ENCODE results near the gene NLGN4X.

The NLGN4X gene

DNA sequence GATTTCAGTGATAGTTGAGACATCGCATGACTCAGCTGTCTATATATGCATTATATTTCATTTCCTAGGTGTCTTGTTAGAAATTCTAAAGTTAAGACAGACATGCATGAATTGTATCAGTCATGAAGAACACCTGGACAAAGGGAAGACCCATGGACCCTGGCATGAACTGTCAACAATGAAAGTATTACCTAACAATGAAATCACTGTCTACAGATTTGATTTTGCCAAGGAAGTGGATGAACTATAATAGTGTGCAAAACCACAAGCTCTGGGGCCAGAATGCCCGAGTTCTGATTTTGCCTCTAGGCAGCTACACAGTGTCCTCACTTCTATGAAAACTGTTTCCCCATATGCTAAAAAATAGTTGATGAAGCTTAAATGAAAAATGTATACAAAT lies 386.1 kb downstream of the NLGN4X start:
- DNase-seq: no peak

All from NCI-H510A treated with DMSO at 0.1 percent for 48 hours (cell line).